HCT116 (cell line): ENCODE data around the gene FNBP1L. TPM values are rescaled to one million over a fixed set of nuclear protein-coding genes. Genes with fewer than 3 reads are reported as not detected.

ENCODE experiments used
- ATAC-seq: fragments of 200-7000 bp; cut with Tn5 transposase; 2 replicates; pipeline ENCODE4 v1.9.1; 2020; ENCODE audit warnings: mild to moderate bottlenecking, moderate library complexity
- BruUV-seq: library from RNA; stranded (reverse); fragments of 400-500 nt; replicated peaks from 2 replicates; lab custom pipeline; 2021; lab: Mats Ljungman, UMichigan
- CTCF ChIA-PET: fragments of 300-600 bp; sonication (Branson Sonifier 250); formaldehyde crosslinking; loops from one replicate; lab custom pipeline; 2021; ENCODE audit warnings: antibody characterized with exemption; lab: Charles Lee
- POLR2A ChIA-PET: fragments of 300-600, 350-600 bp; sonication (Branson Sonifier 250); formaldehyde crosslinking; loops from one replicate; lab custom pipeline; 2021; ENCODE audit warnings: antibody characterized with exemption; lab: Charles Lee
- RAD21 ChIA-PET, 2 experiments: fragments of 300-600 bp; sonication (Branson Sonifier 250); formaldehyde crosslinking; loops; one replicate each; lab custom pipeline; 2023; ENCODE audit warnings: low total read pairs in 2 of 2; ENCODE audit not compliant: uncharacterized antibody in 2 of 2, unreplicated experiment in 2 of 2, low non-redundant PET in 1 of 2; lab: Charles Lee
- DNase-seq: peaks from one replicate; pipeline ENCODE4 v3.0.0-alpha.2; 2010; ENCODE audit warnings: low read depth, low spot score
- H2AFZ ChIP-seq: fragments of 200-600 bp; shearing (Covaris generic), sonication (generic); 2 replicates; pipeline ENCODE4 v1.6.1; 2017; ENCODE audit warnings: low read depth, mixed run types, mixed read lengths, antibody characterized with exemption, low read length; ENCODE audit not compliant: poor library complexity, severe bottlenecking
- H3K27ac ChIP-seq: 2 replicates; pipeline ENCODE4 v1.5.1; 2012; ENCODE audit warnings: low read depth, low read length
- H3K27me3 ChIP-seq: fragments of 200-600 bp; sonication (generic); 2 replicates; pipeline ENCODE4 v1.6.1; 2016; ENCODE audit warnings: mixed run types, low read length, mixed read lengths; ENCODE audit not compliant: insufficient read depth
- H3K36me3 ChIP-seq, 2 experiments: fragments of 200-500 bp in 1 of 2; fragments of 200-600 bp in 1 of 2; sonication (Bioruptor generic) in 1 of 2; sonication (generic) in 1 of 2; 2 replicates each; pipeline versions ENCODE4 v1.5.1 to v1.6.1; 2014 to 2016; ENCODE audit warnings: low read length in 2 of 2, inconsistent platforms in 1 of 2, mixed read lengths in 1 of 2, mixed run types in 1 of 2; ENCODE audit not compliant: insufficient read depth in 2 of 2, control insufficient read depth in 1 of 2
- H3K4me1 ChIP-seq, 2 experiments: fragments of 200-600 bp in 1 of 2; sonication (generic) in 1 of 2; 2 replicates each; pipeline versions ENCODE4 v1.5.1 to v1.6.1; 2012 to 2017; ENCODE audit warnings: low read length in 2 of 2, inconsistent platforms in 1 of 2, mild to moderate bottlenecking in 1 of 2, mixed read lengths in 1 of 2, mixed run types in 1 of 2, moderate library complexity in 1 of 2; ENCODE audit not compliant: insufficient read depth in 2 of 2, control insufficient read depth in 1 of 2
- H3K4me2 ChIP-seq: fragments of 200-600 bp; sonication (generic); 2 replicates; pipeline ENCODE4 v1.6.1; 2017; ENCODE audit warnings: mixed run types, low read length, mixed read lengths
- H3K4me3 ChIP-seq, 2 experiments: fragments of 200-600 bp in 1 of 2; sonication (generic) in 1 of 2; replicated peaks in 1 of 2; 2 replicates each; pipeline ENCODE4 v1.5.1; 2011 to 2016; ENCODE audit warnings: low read length in 2 of 2, control low read depth in 1 of 2, low read depth in 1 of 2, mild to moderate bottlenecking in 1 of 2, mixed read lengths in 1 of 2, mixed run types in 1 of 2
- H3K79me2 ChIP-seq: fragments of 200-600 bp; sonication (generic); 2 replicates; pipeline ENCODE4 v1.6.1; 2017; ENCODE audit warnings: mild to moderate bottlenecking, mixed run types, low read length, moderate library complexity, mixed read lengths; ENCODE audit not compliant: insufficient read depth
- H3K9ac ChIP-seq: fragments of 200-600 bp; sonication (generic); 2 replicates; pipeline ENCODE4 v1.6.1; 2016; ENCODE audit warnings: low read length, mixed read lengths
- H3K9me2 ChIP-seq: fragments of 200-600 bp; sonication (generic), shearing (Covaris generic); 2 replicates; pipeline ENCODE4 v1.6.1; 2017; ENCODE audit warnings: mixed run types, mild to moderate bottlenecking, moderate library complexity; ENCODE audit not compliant: insufficient read depth
- H3K9me3 ChIP-seq, 2 experiments: fragments of 200-500 bp in 1 of 2; fragments of 200-600 bp in 1 of 2; sonication (Bioruptor generic) in 1 of 2; sonication (generic) in 1 of 2; 2 replicates each; pipeline ENCODE4 v1.6.1; 2014 to 2017; ENCODE audit warnings: low read length in 2 of 2, mixed read lengths in 2 of 2, inconsistent platforms in 1 of 2, low read depth in 1 of 2, mild to moderate bottlenecking in 1 of 2, mixed run types in 1 of 2, moderate library complexity in 1 of 2; ENCODE audit not compliant: control insufficient read depth in 1 of 2, insufficient read depth in 1 of 2
- H4K20me1 ChIP-seq: fragments of 200-600 bp; sonication (generic), shearing (Covaris generic); 2 replicates; pipeline ENCODE4 v1.6.1; 2017; ENCODE audit warnings: mixed run types, mild to moderate bottlenecking, moderate library complexity; ENCODE audit not compliant: insufficient read depth
- ATF3 ChIP-seq: IDR thresholded peaks from 2 replicates; pipeline ENCODE4 v1.6.1; 2012
- CEBPB ChIP-seq: IDR thresholded peaks from 2 replicates; pipeline ENCODE4 v1.6.1; 2012; ENCODE audit warnings: low read depth
- EZH2phosphoT487 ChIP-seq: fragments of 200-600 bp; IDR thresholded peaks from 2 replicates; pipeline ENCODE4 v1.6.1; 2018; ENCODE audit warnings: antibody characterized with exemption, borderline replicate concordance
- FOSL1 ChIP-seq: IDR thresholded peaks from 2 replicates; pipeline ENCODE4 v1.6.1; 2012; ENCODE audit warnings: low read depth
- POLR2A ChIP-seq: IDR thresholded peaks from 2 replicates; pipeline ENCODE4 v1.7.0; 2011; ENCODE audit warnings: borderline replicate concordance; ENCODE audit not compliant: insufficient read depth, insufficient read length; ENCODE audit errors: extremely low read depth
- RAD21 ChIP-seq: IDR thresholded peaks from 2 replicates; pipeline ENCODE4 v1.6.1; 2012; ENCODE audit warnings: low read depth, mild to moderate bottlenecking
- SRF ChIP-seq: IDR thresholded peaks from 2 replicates; pipeline ENCODE4 v1.6.1; 2012; ENCODE audit warnings: low read depth
- intact Hi-C: fragments of 100-400 bp; cut with micrococcal nuclease; formaldehyde crosslinking; loops from 2 replicates; pipeline ENCODE4 v1.10.0; 2022
- total RNA-seq: library from RNA; stranded (reverse); gene quantifications from one replicate; pipeline ENCODE4 v1.2.1, GENCODE V29; 2021; ENCODE audit not compliant: unreplicated experiment

The FNBP1L gene
- total RNA-seq, 1 experiment from 2014 or later: 26.1 TPM

- no peaks in the 10 kb centered on the region for H3K27me3 ChIP-seq
- no TSS peak for BruUV-seq
- H3K4me2 ChIP-seq: no peak overlapping the region
- peaks cover 4 to 13% of the 10 kb centered on the region in 2 experiments; a peak in 2 of 4 replicates for H3K4me1 ChIP-seq
- no peaks in the 10 kb centered on the region for H3K9me2 ChIP-seq
- ChIA-PET RAD21 (no interaction called here), POLR2A (no interaction called here), CTCF (no interaction called here)
- no peak overlapping the region for H3K9ac ChIP-seq
- H4K20me1 ChIP-seq: peaks cover 5% of the 10 kb centered on the region; the same call in 1 of the 2 replicates
- no peak for TF ChIP-seq FOSL1
- no peak overlapping the region for H3K4me3 ChIP-seq
- no peak overlapping the region for H2AFZ ChIP-seq
- ATAC-seq (no peak), DNase-seq (no peak)
- no peaks in the 10 kb centered on the region for H3K9me3 ChIP-seq
- H3K27ac ChIP-seq: no peak overlapping the region
- H3K36me3 ChIP-seq: no peaks in the 10 kb centered on the region; a peak in 1 of 4 replicates
- peaks cover 99% of the 10 kb centered on the region for H3K79me2 ChIP-seq
- intact Hi-C loops: no loop called here
Measured at GRCh38 chr1:93598861-93599439, 151.0 kb downstream of the FNBP1L start.

GRCh38 chr1:93599479-93599878 is 151.6 kb downstream of the FNBP1L start:
- RAD21 ChIA-PET: no interaction called here
- H4K20me1 ChIP-seq: peaks cover 7% of the 10 kb centered on the region; the same call in 1 of the 2 replicates

More at GRCh38 chr1:93599479-93599878, 151.6 kb downstream of the FNBP1L start:
- H3K36me3 ChIP-seq: no peaks in the 10 kb centered on the region; a peak in 1 of 4 replicates
- no peak overlapping the region for H2AFZ ChIP-seq
- DNase-seq (no peak), ATAC-seq (no peak)
- no peaks in the 10 kb centered on the region for H3K9me3 ChIP-seq
- H3K9me2 ChIP-seq: no peaks in the 10 kb centered on the region
- no TSS peak for BruUV-seq
- no peaks in the 10 kb centered on the region for H3K27me3 ChIP-seq
- H3K79me2 ChIP-seq: peaks cover 99% of the 10 kb centered on the region
- intact Hi-C loops: no loop called here
- no peak overlapping the region for H3K4me3 ChIP-seq
- H3K9ac ChIP-seq: no peak overlapping the region
- peaks cover 0 to 8% of the 10 kb centered on the region in 2 experiments; a peak in 2 of 4 replicates for H3K4me1 ChIP-seq
- H3K27ac ChIP-seq: no peak overlapping the region
- TF ChIP-seq EZH2phosphoT487: no peak
- TF ChIP-seq RAD21: no peak
- TF ChIP-seq SRF: no peak
- TF ChIP-seq CEBPB: no peak
- no peak for TF ChIP-seq POLR2A
- no peak for TF ChIP-seq ATF3
- ChIA-PET POLR2A (no interaction called here), CTCF (no interaction called here)
- no peak overlapping the region for H3K4me2 ChIP-seq
